Measurements from ENCODE around the gene PUM1.
A peak's percentile ranks its signal among the peaks of the same experiment; 100 is the strongest.

The PUM1 gene

GRCh38 chr1:30929944-30930525 is 135.5 kb downstream of the PUM1 start:
- no peak for DNase-seq (ENCODE audit: low read depth in 3 of 3, low spot score in 1 of 3)

- DNase-seq (ENCODE audit: low read depth in 3 of 3, low spot score in 1 of 3) = peak in 2 of 3 donors; percentile 7 to 14
These were observed 136.2 kb downstream of the PUM1 start for GRCh38 chr1:30929135-30929889.

GRCh38 chr1:30928789-30929134 is 136.8 kb downstream of the PUM1 start:
- no peak for DNase-seq (ENCODE audit: low read depth in 3 of 3, low spot score in 1 of 3)

GRCh38 chr1:30928171-30928570 is 137.3 kb downstream of the PUM1 start:
- DNase-seq (ENCODE audit: low read depth in 3 of 3, low spot score in 1 of 3) = no peak

- no peak for DNase-seq (ENCODE audit: low read depth in 3 of 3, low spot score in 1 of 3)
These were observed 138.1 kb downstream of the PUM1 start for GRCh38 chr1:30927448-30927847.

GRCh38 chr1:30923597-30923996 is 141.9 kb downstream of the PUM1 start:
- DNase-seq (ENCODE audit: low read depth in 3 of 3, low spot score in 1 of 3) = no peak

GRCh38 chr1:30920827-30921226 is 144.7 kb downstream of the PUM1 start:
- no peak for DNase-seq (ENCODE audit: low read depth in 3 of 3, low spot score in 1 of 3)

- DNase-seq (ENCODE audit: low read depth in 3 of 3, low spot score in 1 of 3) = no peak
These were observed 146.3 kb downstream of the PUM1 start for GRCh38 chr1:30919025-30919881.

GRCh38 chr1:30916296-30916695 is 149.2 kb downstream of the PUM1 start:
- DNase-seq (ENCODE audit: low read depth in 3 of 3, low spot score in 1 of 3) = no peak

GRCh38 chr1:30915491-30916230 is 149.9 kb downstream of the PUM1 start:
- DNase-seq (ENCODE audit: low read depth in 3 of 3, low spot score in 1 of 3) = no peak

- no peak for DNase-seq (ENCODE audit: low read depth in 3 of 3, low spot score in 1 of 3)
These were observed 150.6 kb downstream of the PUM1 start for GRCh38 chr1:30914931-30915330.

GRCh38 chr1:30914587-30914922 is 151.0 kb downstream of the PUM1 start:
- DNase-seq (ENCODE audit: low read depth in 3 of 3, low spot score in 1 of 3) = no peak

GRCh38 chr1:30912913-30913652 is 152.4 kb downstream of the PUM1 start:
- no peak for DNase-seq (ENCODE audit: low read depth in 3 of 3, low spot score in 1 of 3)

GRCh38 chr1:30912224-30912623 is 153.3 kb downstream of the PUM1 start:
- no peak for DNase-seq (ENCODE audit: low read depth in 3 of 3, low spot score in 1 of 3)

GRCh38 chr1:30911059-30911954 is 154.2 kb downstream of the PUM1 start:
- peak; percentile 4 to 24 (median 15) for DNase-seq (ENCODE audit: low read depth in 3 of 3, low spot score in 1 of 3)

GRCh38 chr1:30909365-30910068 is 156.0 kb downstream of the PUM1 start:
- DNase-seq (ENCODE audit: low read depth in 3 of 3, low spot score in 1 of 3) = no peak

GRCh38 chr1:30908696-30909364 is 156.7 kb downstream of the PUM1 start, which contains the start of gene SDC3:
TSS of gene SDC3 (minus strand) at chr1:30908758. CDS start at chr1:30908586, 172 bp downstream.
- no peak for DNase-seq (ENCODE audit: low read depth in 3 of 3, low spot score in 1 of 3)

GRCh38 chr1:30908316-30908695 is 157.2 kb downstream of the PUM1 start:
- no peak for DNase-seq (ENCODE audit: low read depth in 3 of 3, low spot score in 1 of 3)
